Activated naive CD8-positive, alpha-beta T cell treated with anti-CD3 and anti-CD28 coated beads, Interleukin-2, amount 10 ng/mL, durations not matched to agents 7 days and 5 days (primary cell): ENCODE measurements around the gene BANK1. TPM values are rescaled to one million over a fixed set of nuclear protein-coding genes. Genes with fewer than 3 reads are reported as not detected.
A peak's percentile ranks its signal among the peaks of the same experiment; 100 is the strongest.

Experiments used
- ATAC-seq: fragments of 150-1000 bp; cut with Tn5 transposase; one replicate; pipeline ENCODE4 v1.10.0; 2021; ENCODE audit warnings: low read depth, moderate library complexity
- POLR2A ChIA-PET: fragments of 350-600 bp; sonication (Branson Sonifier 250); formaldehyde crosslinking; loops from one replicate; lab custom pipeline; 2021; ENCODE audit warnings: antibody characterized with exemption; lab: Charles Lee
- DNase-seq: peaks from one replicate; pipeline ENCODE4 v3.0.0; 2021
- H3K27ac Mint-ChIP-seq: one replicate; pipeline ENCODE4 v1.8.0; 2022; ENCODE audit warnings: mild to moderate bottlenecking, mixed read lengths
- H3K27me3 Mint-ChIP-seq: one replicate; pipeline ENCODE4 v1.8.0; 2022; ENCODE audit warnings: mild to moderate bottlenecking, moderate library complexity, mixed read lengths
- H3K36me3 Mint-ChIP-seq: one replicate; pipeline ENCODE4 v1.8.0; 2021; ENCODE audit warnings: mild to moderate bottlenecking, mixed read lengths
- H3K4me1 Mint-ChIP-seq: one replicate; pipeline ENCODE4 v1.8.0; 2021; ENCODE audit warnings: mixed read lengths
- H3K4me3 Mint-ChIP-seq: one replicate; pipeline ENCODE4 v1.8.0; 2022; ENCODE audit warnings: mild to moderate bottlenecking, moderate library complexity, mixed read lengths
- H3K9me3 Mint-ChIP-seq: one replicate; pipeline ENCODE4 v1.8.0; 2021; ENCODE audit warnings: mixed read lengths
- total RNA-seq, 2 experiments: library from RNA; stranded (reverse); gene quantifications; one replicate each; pipeline ENCODE4 v1.2.3, GENCODE V29; 2021

Gene BANK1
- under 1 TPM; 0.51 to 0.72 TPM for total RNA-seq

- peaks cover 2% of the 10 kb centered on the region for H3K9me3 Mint-ChIP-seq
- DNase-seq = peak; percentile 73
- H3K36me3 Mint-ChIP-seq = no peaks in the 10 kb centered on the region
- H3K4me1 Mint-ChIP-seq = peaks cover 8% of the 10 kb centered on the region
- POLR2A ChIA-PET = no interaction called here
- peak within 1 kb of the TSS; percentile 69 for H3K27ac Mint-ChIP-seq
- H3K27me3 Mint-ChIP-seq = peaks cover 46% of the 10 kb centered on the region
- peak within 1 kb of the TSS; percentile 96 for H3K4me3 Mint-ChIP-seq
- peak; percentile 97 for ATAC-seq
Observed at GRCh38 chr4:101790521-101791181, at the start of gene BANK1. Gene BANK1 (plus strand): TSS chr4:101790730. CDS start chr4:101790881, 151 bp downstream.

GRCh38 chr4:101753721-101754120 lies 36.8 kb upstream of the BANK1 start:
- POLR2A ChIA-PET = no interaction called here
- no peaks in the 10 kb centered on the region for H3K27me3 Mint-ChIP-seq
- ATAC-seq (no peak), DNase-seq (no peak)
- H3K36me3 Mint-ChIP-seq = peaks cover 2% of the 10 kb centered on the region
- H3K27ac Mint-ChIP-seq = no peak overlapping the region
- H3K4me1 Mint-ChIP-seq = no peaks in the 10 kb centered on the region
- H3K4me3 Mint-ChIP-seq = no peak overlapping the region
- H3K9me3 Mint-ChIP-seq = peaks cover 2% of the 10 kb centered on the region

- POLR2A ChIA-PET = no interaction called here
- H3K27ac Mint-ChIP-seq = no peak overlapping the region
- no peak for DNase-seq
- H3K4me1 Mint-ChIP-seq = no peaks in the 10 kb centered on the region
- peaks cover 2% of the 10 kb centered on the region for H3K9me3 Mint-ChIP-seq
- no peak overlapping the region for H3K4me3 Mint-ChIP-seq
- no peaks in the 10 kb centered on the region for H3K27me3 Mint-ChIP-seq
- ATAC-seq = no peak
- peaks cover 2% of the 10 kb centered on the region for H3K36me3 Mint-ChIP-seq
Observed at GRCh38 chr4:101756181-101756580, 34.3 kb upstream of the BANK1 start.

GRCh38 chr4:101761405-101761804 lies 29.1 kb upstream of the BANK1 start:
- no peak for ATAC-seq
- Mint-ChIP-seq H3K4me1 (no peaks in the 10 kb centered on the region), H3K4me3 (no peak overlapping the region), H3K27me3 (peaks cover 10% of the 10 kb centered on the region), H3K27ac (no peak overlapping the region), H3K9me3 (peaks cover 2% of the 10 kb centered on the region), H3K36me3 (no peaks in the 10 kb centered on the region)
- POLR2A ChIA-PET = no interaction called here
- no peak for DNase-seq

GRCh38 chr4:101762025-101762424 lies 28.5 kb upstream of the BANK1 start:
- POLR2A ChIA-PET = no interaction called here
- DNase-seq = no peak
- ATAC-seq = no peak
- no peaks in the 10 kb centered on the region for H3K36me3 Mint-ChIP-seq
- no peaks in the 10 kb centered on the region for H3K4me1 Mint-ChIP-seq
- peaks cover 7% of the 10 kb centered on the region for H3K9me3 Mint-ChIP-seq
- peaks cover 10% of the 10 kb centered on the region for H3K27me3 Mint-ChIP-seq
- H3K4me3 Mint-ChIP-seq = no peak overlapping the region
- H3K27ac Mint-ChIP-seq = no peak overlapping the region

- POLR2A ChIA-PET = no interaction called here
- H3K36me3 Mint-ChIP-seq = no peaks in the 10 kb centered on the region
- no peaks in the 10 kb centered on the region for H3K4me1 Mint-ChIP-seq
- H3K27me3 Mint-ChIP-seq = peaks cover 10% of the 10 kb centered on the region
- DNase-seq (no peak), ATAC-seq (no peak)
- no peak overlapping the region for H3K27ac Mint-ChIP-seq
- no peak overlapping the region for H3K4me3 Mint-ChIP-seq
- peaks cover 8% of the 10 kb centered on the region for H3K9me3 Mint-ChIP-seq
Observed at GRCh38 chr4:101762534-101762933, 28.0 kb upstream of the BANK1 start.

GRCh38 chr4:101763576-101763975 lies 27.0 kb upstream of the BANK1 start:
- no peak overlapping the region for H3K4me3 Mint-ChIP-seq
- DNase-seq (no peak), ATAC-seq (no peak)
- H3K4me1 Mint-ChIP-seq = no peaks in the 10 kb centered on the region
- H3K27me3 Mint-ChIP-seq = peaks cover 16% of the 10 kb centered on the region
- H3K27ac Mint-ChIP-seq = no peak overlapping the region
- peaks cover 8% of the 10 kb centered on the region for H3K9me3 Mint-ChIP-seq
- no peaks in the 10 kb centered on the region for H3K36me3 Mint-ChIP-seq
- POLR2A ChIA-PET = no interaction called here

- ATAC-seq (no peak), DNase-seq (no peak)
- no peaks in the 10 kb centered on the region for H3K4me1 Mint-ChIP-seq
- H3K9me3 Mint-ChIP-seq = peaks cover 17% of the 10 kb centered on the region
- H3K36me3 Mint-ChIP-seq = no peaks in the 10 kb centered on the region
- no peak overlapping the region for H3K4me3 Mint-ChIP-seq
- H3K27ac Mint-ChIP-seq = no peak overlapping the region
- POLR2A ChIA-PET = no interaction called here
- peaks cover 16% of the 10 kb centered on the region for H3K27me3 Mint-ChIP-seq
Observed at GRCh38 chr4:101774807-101775206, 15.7 kb upstream of the BANK1 start.

- POLR2A ChIA-PET = no interaction called here
Observed at GRCh38 chr4:101777431-101777830, 13.1 kb upstream of the BANK1 start.

GRCh38 chr4:101780284-101780683 lies 10.2 kb upstream of the BANK1 start:
- POLR2A ChIA-PET = no interaction called here
- DNase-seq = no peak
- Mint-ChIP-seq H3K4me3 (no peak overlapping the region), H3K27ac (no peak overlapping the region), H3K27me3 (peaks cover 9% of the 10 kb centered on the region), H3K36me3 (peaks cover 1% of the 10 kb centered on the region), H3K9me3 (no peaks in the 10 kb centered on the region), H3K4me1 (peaks cover 7% of the 10 kb centered on the region)
- no peak for ATAC-seq

More at GRCh38 chr4:101777431-101777830, 13.1 kb upstream of the BANK1 start:
- peaks cover 17% of the 10 kb centered on the region for H3K27me3 Mint-ChIP-seq
- H3K4me1 Mint-ChIP-seq = no peaks in the 10 kb centered on the region
- H3K36me3 Mint-ChIP-seq = no peaks in the 10 kb centered on the region
- no peak overlapping the region for H3K27ac Mint-ChIP-seq
- no peak for DNase-seq
- ATAC-seq = no peak
- H3K4me3 Mint-ChIP-seq = no peak overlapping the region
- H3K9me3 Mint-ChIP-seq = peaks cover 3% of the 10 kb centered on the region

- Mint-ChIP-seq H3K9me3 (peaks cover 2% of the 10 kb centered on the region), H3K27me3 (peaks cover 12% of the 10 kb centered on the region), H3K4me1 (peaks cover 11% of the 10 kb centered on the region), H3K4me3 (no peak overlapping the region), H3K36me3 (peaks cover 1% of the 10 kb centered on the region), H3K27ac (no peak overlapping the region)
- POLR2A ChIA-PET = no interaction called here
- no peak for DNase-seq
- ATAC-seq = no peak
Observed at GRCh38 chr4:101782546-101782945, 8.0 kb upstream of the BANK1 start.

- peaks cover 18% of the 10 kb centered on the region for H3K27me3 Mint-ChIP-seq
- peak overlapping the region; percentile 41 for H3K4me3 Mint-ChIP-seq
- H3K36me3 Mint-ChIP-seq = peaks cover 1% of the 10 kb centered on the region
- H3K27ac Mint-ChIP-seq = peak overlapping the region; percentile 72
- H3K4me1 Mint-ChIP-seq = peaks cover 11% of the 10 kb centered on the region
- POLR2A ChIA-PET = no interaction called here
- H3K9me3 Mint-ChIP-seq = peaks cover 2% of the 10 kb centered on the region
- ATAC-seq = no peak
- no peak for DNase-seq
Observed at GRCh38 chr4:101784957-101785356, 5.6 kb upstream of the BANK1 start.

- DNase-seq = no peak
- H3K36me3 Mint-ChIP-seq = peaks cover 1% of the 10 kb centered on the region
- H3K4me3 Mint-ChIP-seq = peak overlapping the region; percentile 41
- peaks cover 2% of the 10 kb centered on the region for H3K9me3 Mint-ChIP-seq
- peak overlapping the region; percentile 72 for H3K27ac Mint-ChIP-seq
- peak; percentile 61 for ATAC-seq
- POLR2A ChIA-PET = interaction anchor here (0.6 kb wide), 1 partner anchor 1235 kb away, joined by 3 read pairs; no protein-coding TSS in a partner anchor
- peaks cover 20% of the 10 kb centered on the region for H3K27me3 Mint-ChIP-seq
- peaks cover 14% of the 10 kb centered on the region for H3K4me1 Mint-ChIP-seq
Observed at GRCh38 chr4:101785486-101785885, 5.0 kb upstream of the BANK1 start.

GRCh38 chr4:101787701-101788316 lies 2.7 kb upstream of the BANK1 start:
- no peak for DNase-seq

More at GRCh38 chr4:101787701-101788316, 2.7 kb upstream of the BANK1 start:
- Mint-ChIP-seq H3K4me1 (peaks cover 18% of the 10 kb centered on the region), H3K4me3 (no peak overlapping the region), H3K27ac (no peak overlapping the region), H3K36me3 (peaks cover 1% of the 10 kb centered on the region), H3K27me3 (peaks cover 24% of the 10 kb centered on the region), H3K9me3 (peaks cover 2% of the 10 kb centered on the region)
- POLR2A ChIA-PET = no interaction called here
- ATAC-seq = no peak
